Liver (tissue), 3 donors: ENCODE results near the gene MCF2L.
"Not testable (repeated sequence)": the region's sequence is repeated elsewhere in the genome, so short reads cannot be mapped to it uniquely, and the experiment has no call there.

Experiments used
- ATF3 ChIP-seq: IDR thresholded peaks from 2 replicates; pipeline ENCODE4 v1.6.1; 2016; ENCODE audit warnings: antibody characterized with exemption
- CTCF ChIP-seq: fragments of 150-350 bp; IDR thresholded peaks from 2 replicates; pipeline ENCODE4 v1.5.1; 2017; ENCODE audit warnings: improper control_type of control experiment, low read depth, low read length; ENCODE audit not compliant: missing input control
- EGR1 ChIP-seq, 2 donors: IDR thresholded peaks; 2 replicates each; pipeline ENCODE4 v1.6.1; 2016 to 2018; ENCODE audit warnings: antibody characterized with exemption in 2 of 2, low read depth in 2 of 2
- FOXA1 ChIP-seq: IDR thresholded peaks from 2 replicates; pipeline ENCODE4 v1.6.1; 2016; ENCODE audit warnings: antibody characterized with exemption
- HNF4G ChIP-seq: IDR thresholded peaks from 2 replicates; pipeline ENCODE4 v1.6.1; 2016; ENCODE audit warnings: antibody characterized with exemption
- JUND ChIP-seq, 2 donors: IDR thresholded peaks; 2 replicates each; pipeline ENCODE4 v1.6.1; 2016; ENCODE audit warnings: antibody characterized with exemption in 2 of 2
- MAX ChIP-seq: IDR thresholded peaks from 2 replicates; pipeline ENCODE4 v1.6.1; 2016; ENCODE audit warnings: antibody characterized with exemption
- RAD21 ChIP-seq, 2 donors: IDR thresholded peaks; 2 replicates each; pipeline ENCODE4 v1.6.1; 2016; ENCODE audit warnings: antibody characterized with exemption in 2 of 2, mild to moderate bottlenecking in 2 of 2
- REST ChIP-seq: IDR thresholded peaks from 2 replicates; pipeline ENCODE4 v1.6.1; 2016; ENCODE audit warnings: antibody characterized with exemption, mild to moderate bottlenecking
- RXRA ChIP-seq, 2 donors: IDR thresholded peaks; 2 replicates each; pipeline ENCODE4 v1.6.1; 2017 to 2018; ENCODE audit warnings: antibody characterized with exemption in 2 of 2, mild to moderate bottlenecking in 1 of 2
- SP1 ChIP-seq: IDR thresholded peaks from 2 replicates; pipeline ENCODE4 v1.6.1; 2018; ENCODE audit warnings: antibody characterized with exemption, mild to moderate bottlenecking
- TAF1 ChIP-seq: conservative IDR thresholded peaks from 2 replicates; pipeline ENCODE4 v1.6.1; 2016; ENCODE audit warnings: antibody characterized with exemption, mild to moderate bottlenecking
- YY1 ChIP-seq: IDR thresholded peaks from 2 replicates; pipeline ENCODE4 v1.6.1; 2016; ENCODE audit warnings: antibody characterized with exemption, mild to moderate bottlenecking
- donor health status: healthy.
- donor health status: healthy.

- TF ChIP-seq CTCF; EGR1 (IDR thresholded peaks at IDR 0.05; ENCODE audit: low read depth in 2 of 2); RAD21 (IDR thresholded peaks at IDR 0.05); MAX; YY1; JUND (IDR thresholded peaks at IDR 0.05); REST; TAF1; RXRA (IDR thresholded peaks at IDR 0.05); SP1; FOXA1; ATF3; HNF4G: not testable (repeated sequence)
Measured at GRCh38 chr13:113112475-113112874, 143.5 kb downstream of the MCF2L start.
